Measurements from ENCODE around the gene GALNT9.

DNA sequence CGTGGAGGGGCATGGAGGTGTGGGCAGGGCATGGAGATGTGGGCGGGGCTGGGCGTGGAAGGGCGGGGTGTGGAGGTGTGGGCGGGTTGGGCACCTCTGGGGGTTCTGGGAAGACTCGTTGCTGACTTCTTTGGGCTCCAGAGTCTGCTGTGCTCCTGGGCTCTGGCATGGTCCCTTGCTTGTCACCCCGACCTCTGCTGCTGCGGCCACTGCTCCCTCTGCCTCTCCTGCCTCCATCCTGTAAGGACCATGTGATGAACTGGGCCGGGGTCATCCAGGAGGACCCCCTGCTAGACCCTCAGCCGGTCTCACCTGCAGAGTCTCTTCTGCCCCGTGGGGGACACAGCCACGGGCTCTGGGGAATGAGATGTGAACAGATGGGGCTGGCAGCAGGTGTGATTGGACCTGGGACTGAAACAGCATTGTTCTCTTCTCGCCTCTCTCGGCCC is 169.8 kb downstream of the GALNT9 start:
- TF ChIP-seq, protein P1, sequence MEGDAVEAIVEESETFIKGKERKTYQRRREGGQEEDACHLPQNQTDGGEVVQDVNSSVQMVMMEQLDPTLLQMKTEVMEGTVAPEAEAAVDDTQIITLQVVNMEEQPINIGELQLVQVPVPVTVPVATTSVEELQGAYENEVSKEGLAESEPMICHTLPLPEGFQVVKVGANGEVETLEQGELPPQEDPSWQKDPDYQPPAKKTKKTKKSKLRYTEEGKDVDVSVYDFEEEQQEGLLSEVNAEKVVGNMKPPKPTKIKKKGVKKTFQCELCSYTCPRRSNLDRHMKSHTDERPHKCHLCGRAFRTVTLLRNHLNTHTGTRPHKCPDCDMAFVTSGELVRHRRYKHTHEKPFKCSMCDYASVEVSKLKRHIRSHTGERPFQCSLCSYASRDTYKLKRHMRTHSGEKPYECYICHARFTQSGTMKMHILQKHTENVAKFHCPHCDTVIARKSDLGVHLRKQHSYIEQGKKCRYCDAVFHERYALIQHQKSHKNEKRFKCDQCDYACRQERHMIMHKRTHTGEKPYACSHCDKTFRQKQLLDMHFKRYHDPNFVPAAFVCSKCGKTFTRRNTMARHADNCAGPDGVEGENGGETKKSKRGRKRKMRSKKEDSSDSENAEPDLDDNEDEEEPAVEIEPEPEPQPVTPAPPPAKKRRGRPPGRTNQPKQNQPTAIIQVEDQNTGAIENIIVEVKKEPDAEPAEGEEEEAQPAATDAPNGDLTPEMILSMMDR (IDR thresholded peaks at IDR 0.05): no peak
- TF ChIP-seq POLR2A (IDR thresholded peaks at IDR 0.05): no peak
- no peak for TF ChIP-seq EP300 (IDR thresholded peaks at IDR 0.05)

All from ovary (tissue), 3 donors.